HepG2 (cell line): ENCODE measurements around the gene CDC14B. TPM values are rescaled to one million over a fixed set of nuclear protein-coding genes. Genes with fewer than 3 reads are reported as not detected.

ENCODE experiments used
- ATAC-seq: fragments of 200-7000 bp; cut with Tn5 transposase; 3 replicates; pipeline ENCODE4 v1.9.1; 2020; ENCODE audit warnings: mild to moderate bottlenecking, moderate library complexity
- BruUV-seq: library from RNA; stranded (reverse); fragments of 400-500 nt; replicated peaks from 2 replicates; lab custom pipeline; 2021; lab: Mats Ljungman, UMichigan
- CTCF ChIA-PET: fragments of 300-600 bp; formaldehyde crosslinking; extraction: SDS; loops from one replicate; lab custom pipeline; 2021; ENCODE audit warnings: low total read pairs, inconsistent platforms, low intra/inter-chr PET ratio; lab: Yijun Ruan, JAX
- POLR2A ChIA-PET: fragments of 350-600 bp; sonication (Branson Sonifier 250); formaldehyde crosslinking; loops from one replicate; lab custom pipeline; 2020; ENCODE audit warnings: antibody characterized with exemption, inconsistent platforms; lab: Yijun Ruan, JAX
- DNase-seq: peaks from one replicate; pipeline ENCODE4 v3.0.0-alpha.2; 2015; ENCODE audit warnings: low spot score
- FAIRE-seq: peaks from 3 replicates; lab custom pipeline; 2011; peaks lifted over from hg19 to GRCh38; lab: Jason Lieb, UNC
- H2AFZ ChIP-seq: one replicate; pipeline ENCODE4 v1.6.1; 2011; ENCODE audit warnings: low read length, inconsistent platforms
- H3K27ac ChIP-seq: fragments of 300-600 bp; 3 replicates; pipeline ENCODE4 v1.8.0; 2011; ENCODE audit warnings: mixed run types, mild to moderate bottlenecking, mixed read lengths, low read length, inconsistent platforms; ENCODE audit not compliant: insufficient read depth; ENCODE audit errors: extremely low read length
- H3K27me3 ChIP-seq, 2 experiments: fragments of 200-600 bp in 1 of 2; 2 replicates in 1 of 2; 3 replicates in 1 of 2; pipeline versions ENCODE4 v1.6.0 to v1.8.0; 2011; ENCODE audit warnings: low read length in 2 of 2, mild to moderate bottlenecking in 2 of 2, moderate library complexity in 2 of 2, inconsistent platforms in 1 of 2; ENCODE audit not compliant: insufficient read depth in 2 of 2, control insufficient read depth in 1 of 2
- H3K36me3 ChIP-seq, 2 experiments: fragments of 200-600 bp in 1 of 2; replicated peaks in 1 of 2; 2 replicates in 1 of 2; 3 replicates in 1 of 2; pipeline versions ENCODE4 v1.5.1 to v1.8.0; 2011; ENCODE audit warnings: low read length in 2 of 2, inconsistent platforms in 1 of 2; ENCODE audit not compliant: insufficient read depth in 2 of 2, control insufficient read depth in 1 of 2
- H3K4me1 ChIP-seq: 2 replicates; pipeline ENCODE4 v1.5.1; 2012; ENCODE audit warnings: low read length, inconsistent platforms; ENCODE audit not compliant: insufficient read depth
- H3K4me2 ChIP-seq: 2 replicates; pipeline ENCODE4 v1.6.0; 2011; ENCODE audit warnings: low read depth, low read length, inconsistent platforms
- H3K4me3 ChIP-seq, 3 experiments: fragments of 200-600 bp in 1 of 3; sonication (generic), shearing (Covaris generic) in 1 of 3; replicated peaks in 1 of 3; 2 replicates each; pipeline ENCODE4 v1.5.1; 2011 to 2016; ENCODE audit warnings: low read length in 3 of 3, inconsistent platforms in 2 of 3, low read depth in 2 of 3, mild to moderate bottlenecking in 2 of 3, control low read depth in 1 of 3, mixed read lengths in 1 of 3; ENCODE audit not compliant: insufficient read depth in 1 of 3
- H3K79me2 ChIP-seq: one replicate; pipeline ENCODE4 v1.6.1; 2011; ENCODE audit warnings: low read length, inconsistent platforms; ENCODE audit not compliant: insufficient read depth
- H3K9ac ChIP-seq: 2 replicates; pipeline ENCODE4 v1.6.0; 2011; ENCODE audit warnings: mild to moderate bottlenecking, low read depth, low read length, inconsistent platforms; ENCODE audit not compliant: insufficient read depth
- H3K9me3 ChIP-seq: 2 replicates; pipeline ENCODE4 v1.5.1; 2012; ENCODE audit warnings: mild to moderate bottlenecking, low read length
- H4K20me1 ChIP-seq: 2 replicates; pipeline ENCODE4 v1.6.0; 2011; ENCODE audit warnings: inconsistent platforms, mild to moderate bottlenecking, low read length, moderate library complexity; ENCODE audit not compliant: insufficient read depth
- CHCHD3 ChIP-seq: sonication (generic); formaldehyde crosslinking; IDR thresholded peaks from 2 replicates; pipeline ENCODE4 v1.8.0; 2022; ENCODE audit warnings: mild to moderate bottlenecking, missing genetic modification reagents, moderate library complexity
- HNF4A ChIP-seq: sonication (generic); formaldehyde crosslinking; IDR thresholded peaks from 2 replicates; pipeline ENCODE4 v1.4.0; 2020; ENCODE audit warnings: missing genetic modification reagents
- IRF2 ChIP-seq: IDR thresholded peaks from 2 replicates; pipeline ENCODE4 v1.6.1; 2018; ENCODE audit warnings: missing genetic modification reagents, missing compliant biosample characterization
- MTF2 ChIP-seq: sonication (generic); formaldehyde crosslinking; IDR thresholded peaks from 2 replicates; pipeline ENCODE4 v1.5.0; 2020; ENCODE audit warnings: missing genetic modification reagents, borderline replicate concordance
- NR2F6 ChIP-seq, 2 experiments: IDR thresholded peaks; 2 replicates each; pipeline ENCODE4 v1.6.1; 2016; ENCODE audit warnings: antibody characterized with exemption in 1 of 2, mild to moderate bottlenecking in 1 of 2
- PRMT3 ChIP-seq: sonication (generic); formaldehyde crosslinking; IDR thresholded peaks from 2 replicates; pipeline ENCODE4 v1.8.1; 2022; ENCODE audit warnings: low read depth, mild to moderate bottlenecking, moderate library complexity, missing genetic modification reagents, borderline replicate concordance
- SALL1 ChIP-seq: sonication (generic); formaldehyde crosslinking; IDR thresholded peaks from 2 replicates; pipeline ENCODE4 v1.8.0; 2022; ENCODE audit warnings: mild to moderate bottlenecking, missing genetic modification reagents
- SAP130 ChIP-seq: IDR thresholded peaks from 2 replicates; pipeline ENCODE4 v1.6.1; 2016; ENCODE audit warnings: low read depth
- SP5 ChIP-seq: IDR thresholded peaks from 2 replicates; pipeline ENCODE4 v1.6.1; 2016; ENCODE audit warnings: low read depth, borderline replicate concordance
- STAG1 ChIP-seq: sonication (generic); formaldehyde crosslinking; IDR thresholded peaks from 2 replicates; pipeline ENCODE4 v1.4.0; 2020; ENCODE audit warnings: missing genetic modification reagents
- ZFP36L1 ChIP-seq: sonication (generic); formaldehyde crosslinking; IDR thresholded peaks from 2 replicates; pipeline ENCODE4 v1.8.0; 2022; ENCODE audit warnings: mild to moderate bottlenecking, missing genetic modification reagents, moderate library complexity
- ZFP90 ChIP-seq: sonication (generic); formaldehyde crosslinking; IDR thresholded peaks from 2 replicates; pipeline ENCODE4 v1.8.0; 2022; ENCODE audit warnings: missing genetic modification reagents, mild to moderate bottlenecking, inconsistent platforms, borderline replicate concordance
- ZMYM2 ChIP-seq: sonication (generic); formaldehyde crosslinking; IDR thresholded peaks from 2 replicates; pipeline ENCODE4 v1.8.0; 2022; ENCODE audit warnings: mild to moderate bottlenecking, missing genetic modification reagents
- ZNF20 ChIP-seq: sonication (generic); formaldehyde crosslinking; IDR thresholded peaks from 2 replicates; pipeline ENCODE4 v1.4.0; 2020; ENCODE audit warnings: mild to moderate bottlenecking, moderate library complexity, missing genetic modification reagents
- ZNF660 ChIP-seq: sonication (generic); formaldehyde crosslinking; IDR thresholded peaks from 2 replicates; pipeline ENCODE4 v1.5.1; 2020; ENCODE audit warnings: mild to moderate bottlenecking, low read depth, missing genetic modification reagents, borderline replicate concordance
- WGBS: methylation state at CpG from one replicate; pipeline ENCODE4 v1.1.6; 2017; ENCODE audit warnings: low lambda C conversion rate; 5-methylcytosine and 5-hydroxymethylcytosine counted together
- in situ Hi-C: cut with HindIII; loops from 2 replicates; pipeline ENCODE4 v1.10.0; 2017; ENCODE audit warnings: low pct_unique_long_range_greater_than_20kb; ENCODE audit not compliant: extremely low pct_ligation_motif_present
- intact Hi-C: fragments of 100-400 bp; cut with micrococcal nuclease; formaldehyde crosslinking; loops from one replicate; pipeline ENCODE4 v1.10.0; 2022; ENCODE audit not compliant: unreplicated experiment
- polyA plus RNA-seq, 8 experiments: library from polyadenylated mRNA; depleted of rRNA in 3 of 8; stranded (reverse) in 7 of 8; unstranded in 1 of 8; fragments of >200 nt; fragmentation: Illumina TruSeq in 4 of 8; extraction: Trizol in 4 of 8; gene quantifications; 2 replicates each; pipeline versions ENCODE4 v1.2.1 to v1.2.3, GENCODE V29; 2011 to 2016; ENCODE audit warnings: low read depth in 4 of 8, missing spikeins in 1 of 8, mixed read lengths in 1 of 8; ENCODE audit not compliant: insufficient read depth in 1 of 8
- total RNA-seq, 5 experiments: library from RNA; depleted of rRNA; stranded (reverse); fragments of >200 nt; fragmentation: Illumina TruSeq; extraction: Trizol; gene quantifications; 2 replicates each; pipeline ENCODE4 v1.2.3, GENCODE V29; 2016; ENCODE audit warnings: low read depth in 1 of 5
- TF ChIP-seq, protein P1 (sequence below): sonication (generic); formaldehyde crosslinking; IDR thresholded peaks from 2 replicates; pipeline ENCODE4 v1.5.0; 2020; ENCODE audit warnings: mild to moderate bottlenecking, missing genetic modification reagents, moderate library complexity
- TF ChIP-seq, protein P2 (sequence below): sonication (generic); formaldehyde crosslinking; IDR thresholded peaks from 2 replicates; pipeline ENCODE4 v1.4.0; 2020; ENCODE audit warnings: missing genetic modification reagents, mild to moderate bottlenecking, borderline replicate concordance

Gene CDC14B
- total and polyA plus RNA-seq, 2 of the 13 experiments (the other 11 are each of a cell fraction or from before 2014, with no cell fraction given): 25.8 to 33.3 TPM

DNA sequence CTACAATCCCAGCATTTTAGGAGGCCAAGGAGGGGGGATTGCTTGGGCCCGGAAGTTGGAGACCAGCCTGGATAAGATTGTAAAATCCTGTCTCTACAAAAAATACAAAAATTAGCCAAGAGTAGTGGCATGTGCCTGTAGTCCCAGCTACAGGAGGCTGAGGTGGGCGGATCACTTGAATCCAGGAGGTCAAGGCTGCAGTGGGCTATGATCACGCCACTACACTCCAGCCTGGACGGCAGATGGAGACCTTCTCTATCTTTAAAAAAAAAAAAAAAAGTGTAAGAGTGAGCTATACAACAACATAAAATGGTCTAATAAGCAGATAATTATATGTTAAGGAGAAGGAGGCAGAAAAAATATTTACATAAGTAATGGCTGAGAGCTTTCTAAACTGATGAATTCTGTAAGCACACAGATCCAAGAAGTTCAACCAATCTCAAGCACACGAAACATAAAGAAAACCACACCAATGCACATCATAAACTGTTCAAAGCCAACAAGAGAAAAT, 23.0 kb downstream of the CDC14B start:
- DNase-seq: peak; percentile 48
- peak; percentile 89 for ATAC-seq
- CTCF ChIA-PET: no interaction called here
- Histone ChIP-seq H3K9me3 (no peaks in the 10 kb centered on the region), H3K4me3 (no peak overlapping the region), H4K20me1 (peaks cover 2% of the 10 kb centered on the region; the same call in 1 of the 2 replicates), H2AFZ (no peak overlapping the region), H3K79me2 (peaks cover 82% of the 10 kb centered on the region), H3K27ac (peak overlapping the region; percentile 57), H3K4me2 (peak overlapping the region; percentile 48; the same call in 1 of the 2 replicates), H3K36me3 (no peaks in the 10 kb centered on the region), H3K27me3 (no peaks in the 10 kb centered on the region), H3K9ac (no peak overlapping the region), H3K4me1 (peaks cover 35% of the 10 kb centered on the region)
- BruUV-seq: no TSS peak
- peak; percentile 62 for FAIRE-seq
- in situ Hi-C loops: no loop called here
- TF ChIP-seq SALL1 (CRISPR knock-in tag) (0 out of 2 replicates have a peak, but pooled peaks have one; percentile 24), STAG1 (CRISPR knock-in tag) (0 out of 2 replicates have a peak, but pooled peaks have one; percentile 2), CHCHD3 (no peak), NR2F6 (IDR thresholded peaks at IDR 0.05) (peak; percentile 19; the same call in 1 of the 2 replicates), NR2F6 (CRISPR knock-in tag; IDR thresholded peaks at IDR 0.05) (peak; percentile 67; the same call in 1 of the 2 replicates), ZNF20 (CRISPR knock-in tag) (no peak), ZFP36L1 (CRISPR knock-in tag) (no peak), PRMT3 (CRISPR knock-in tag) (no peak), MTF2 (CRISPR knock-in tag) (no peak), IRF2 (CRISPR knock-in tag) (no peak), SAP130 (CRISPR knock-in tag) (0 out of 2 replicates have a peak, but pooled peaks have one; percentile 16), ZFP90 (CRISPR knock-in tag) (0 out of 2 replicates have a peak, but pooled peaks have one; percentile 33), HNF4A (peak; percentile 53), ZMYM2 (CRISPR knock-in tag) (no peak), ZNF660 (CRISPR knock-in tag) (no peak), SP5 (CRISPR knock-in tag) (peak; percentile 78)
- TF ChIP-seq, protein P1, sequence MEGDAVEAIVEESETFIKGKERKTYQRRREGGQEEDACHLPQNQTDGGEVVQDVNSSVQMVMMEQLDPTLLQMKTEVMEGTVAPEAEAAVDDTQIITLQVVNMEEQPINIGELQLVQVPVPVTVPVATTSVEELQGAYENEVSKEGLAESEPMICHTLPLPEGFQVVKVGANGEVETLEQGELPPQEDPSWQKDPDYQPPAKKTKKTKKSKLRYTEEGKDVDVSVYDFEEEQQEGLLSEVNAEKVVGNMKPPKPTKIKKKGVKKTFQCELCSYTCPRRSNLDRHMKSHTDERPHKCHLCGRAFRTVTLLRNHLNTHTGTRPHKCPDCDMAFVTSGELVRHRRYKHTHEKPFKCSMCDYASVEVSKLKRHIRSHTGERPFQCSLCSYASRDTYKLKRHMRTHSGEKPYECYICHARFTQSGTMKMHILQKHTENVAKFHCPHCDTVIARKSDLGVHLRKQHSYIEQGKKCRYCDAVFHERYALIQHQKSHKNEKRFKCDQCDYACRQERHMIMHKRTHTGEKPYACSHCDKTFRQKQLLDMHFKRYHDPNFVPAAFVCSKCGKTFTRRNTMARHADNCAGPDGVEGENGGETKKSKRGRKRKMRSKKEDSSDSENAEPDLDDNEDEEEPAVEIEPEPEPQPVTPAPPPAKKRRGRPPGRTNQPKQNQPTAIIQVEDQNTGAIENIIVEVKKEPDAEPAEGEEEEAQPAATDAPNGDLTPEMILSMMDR (CRISPR knock-in tag): peak; percentile 32
- TF ChIP-seq, protein P2, sequence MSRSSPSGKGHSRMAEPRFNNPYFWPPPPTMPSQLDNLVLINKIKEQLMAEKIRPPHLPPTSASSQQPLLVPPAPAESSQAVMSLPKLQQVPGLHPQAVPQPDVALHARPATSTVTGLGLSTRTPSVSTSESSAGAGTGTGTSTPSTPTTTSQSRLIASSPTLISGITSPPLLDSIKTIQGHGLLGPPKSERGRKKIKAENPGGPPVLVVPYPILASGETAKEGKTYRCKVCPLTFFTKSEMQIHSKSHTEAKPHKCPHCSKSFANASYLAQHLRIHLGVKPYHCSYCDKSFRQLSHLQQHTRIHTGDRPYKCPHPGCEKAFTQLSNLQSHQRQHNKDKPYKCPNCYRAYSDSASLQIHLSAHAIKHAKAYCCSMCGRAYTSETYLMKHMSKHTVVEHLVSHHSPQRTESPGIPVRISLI: peak; percentile 62; the same call in 1 of the 2 replicates
- intact Hi-C loops: no loop called here
- POLR2A ChIA-PET: interaction anchor here (2.1 kb wide), 1 partner anchor 30 kb away, joined by 6 read pairs; no protein-coding TSS in a partner anchor
- WGBS: 43% methylated on average over 5 of the region's 5 CpGs
